HG03095 (cell line): ENCODE data around the gene TUBA4A.

Experiments
- ATAC-seq: cut with Tn5 transposase; IDR thresholded peaks from one replicate; pipeline ENCODE4 v1.9.1; 2021; ENCODE audit warnings: moderate library complexity; ENCODE audit not compliant: unreplicated experiment

TUBA4A gene

DNA sequence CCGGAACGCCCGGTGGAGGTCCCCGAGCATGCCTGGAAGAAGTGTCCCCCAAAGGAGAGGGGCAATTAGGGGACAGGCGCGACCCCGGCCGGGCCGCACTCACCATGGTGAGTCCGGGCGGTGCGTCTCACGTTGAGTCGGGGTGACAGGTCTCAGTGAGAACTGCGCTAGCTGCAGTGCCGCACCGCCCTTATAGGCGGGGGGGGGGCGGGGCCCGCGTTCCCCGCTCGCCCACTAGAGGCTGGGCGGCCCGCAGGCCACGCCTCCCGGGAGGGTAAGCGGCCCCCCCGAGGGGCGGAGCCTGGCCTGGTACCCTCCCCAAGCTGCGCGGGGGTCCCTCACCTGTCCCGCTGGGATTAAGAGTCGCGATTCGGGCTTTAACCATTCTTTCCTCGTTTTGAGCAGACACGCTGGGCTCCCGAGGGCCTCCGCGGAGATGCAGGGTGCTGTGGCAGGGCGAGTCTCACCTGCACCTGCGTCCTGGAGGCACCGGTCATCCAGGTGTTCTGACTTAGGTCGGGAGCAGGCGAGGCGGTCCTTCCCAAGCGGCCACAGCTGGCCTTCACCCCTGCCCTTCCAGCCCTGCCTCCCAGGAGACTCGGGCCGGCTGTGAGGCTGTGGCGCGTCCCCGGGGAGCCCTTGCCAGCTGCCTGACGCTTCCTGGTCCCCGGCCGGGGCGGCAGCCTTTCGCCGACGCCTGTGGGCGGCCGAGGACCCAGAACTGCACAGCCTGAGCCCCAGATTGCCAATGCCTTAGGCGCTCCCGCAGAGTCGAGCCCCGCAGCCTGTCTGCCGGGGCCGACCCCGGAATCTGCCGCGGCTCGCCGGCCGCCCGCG, at the start of gene TUBA4A:
TSS of gene TUBA4A (minus strand) at position 166 of the 837 bp plus-strand sequence. CDS start at position 106, 60 bp downstream.
- peak; percentile 59 for ATAC-seq

DNA sequence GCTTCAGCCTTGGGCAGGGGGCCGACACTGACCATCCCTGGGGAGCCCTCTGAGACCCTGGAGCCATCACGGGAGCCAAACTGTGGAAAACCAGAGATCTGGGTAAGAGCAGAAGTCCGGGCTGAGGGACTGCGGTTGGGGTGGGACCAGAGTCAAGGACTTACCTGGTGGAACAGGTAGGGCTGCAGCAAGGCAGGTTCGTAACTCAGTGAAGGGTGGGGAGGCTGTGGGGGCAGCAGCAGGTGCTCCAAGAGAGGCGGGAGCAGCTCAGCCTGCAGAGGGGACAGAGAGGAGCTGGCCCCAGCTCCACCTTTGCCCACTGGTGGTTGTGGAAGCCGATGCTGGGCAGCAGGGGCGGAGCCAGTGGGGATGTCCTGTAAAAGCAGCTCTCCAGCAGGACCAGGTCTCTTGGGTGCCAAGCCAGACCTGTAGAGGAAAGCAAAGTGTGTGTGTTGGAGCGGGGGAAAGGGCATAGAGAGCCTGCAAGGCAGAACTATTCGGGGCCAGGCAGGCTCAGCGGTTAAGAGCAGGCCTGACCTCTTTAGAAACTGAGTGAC, 48.8 kb upstream of the TUBA4A start:
- ATAC-seq: no peak

DNA sequence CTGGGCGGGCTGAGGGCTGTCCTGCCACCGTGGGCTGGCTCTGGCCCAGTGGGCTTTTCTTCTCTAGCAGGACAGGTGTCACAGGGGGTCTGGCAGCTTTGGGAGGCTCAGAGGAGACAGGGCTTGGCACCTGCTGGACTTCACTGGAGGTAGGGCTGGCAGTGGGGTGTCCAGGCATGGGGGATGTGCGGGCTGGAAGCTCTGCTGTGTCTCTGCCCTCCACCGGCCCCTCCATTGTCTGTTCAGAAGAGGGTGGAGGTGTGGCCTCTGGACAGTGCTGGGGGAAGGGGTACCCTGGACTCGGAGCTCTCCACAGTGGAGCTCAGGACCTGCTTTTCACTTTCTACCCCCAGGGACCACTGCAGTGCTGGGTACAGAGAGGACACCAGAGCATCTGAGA, 46.3 kb upstream of the TUBA4A start:
- ATAC-seq: no peak

DNA sequence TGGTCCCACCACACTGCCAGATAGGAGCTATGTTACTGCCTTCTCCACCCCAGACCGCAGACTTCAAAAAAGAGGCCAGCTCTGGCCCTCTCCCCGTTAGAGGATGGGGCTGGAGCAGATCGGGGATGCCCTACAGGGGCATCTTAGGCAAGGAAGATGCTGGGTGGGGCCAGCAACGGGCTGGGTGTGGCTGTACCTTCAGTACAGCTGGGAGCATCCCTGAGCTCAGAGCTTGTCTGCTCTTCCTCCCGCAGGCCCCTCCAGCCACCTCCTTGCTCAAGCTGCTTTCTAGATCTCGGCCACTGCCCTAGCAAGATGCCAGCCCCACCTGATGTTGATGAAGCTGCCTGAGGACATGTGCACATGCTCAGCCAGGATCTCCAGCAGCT, 45.6 kb upstream of the TUBA4A start:
- ATAC-seq: no peak

DNA sequence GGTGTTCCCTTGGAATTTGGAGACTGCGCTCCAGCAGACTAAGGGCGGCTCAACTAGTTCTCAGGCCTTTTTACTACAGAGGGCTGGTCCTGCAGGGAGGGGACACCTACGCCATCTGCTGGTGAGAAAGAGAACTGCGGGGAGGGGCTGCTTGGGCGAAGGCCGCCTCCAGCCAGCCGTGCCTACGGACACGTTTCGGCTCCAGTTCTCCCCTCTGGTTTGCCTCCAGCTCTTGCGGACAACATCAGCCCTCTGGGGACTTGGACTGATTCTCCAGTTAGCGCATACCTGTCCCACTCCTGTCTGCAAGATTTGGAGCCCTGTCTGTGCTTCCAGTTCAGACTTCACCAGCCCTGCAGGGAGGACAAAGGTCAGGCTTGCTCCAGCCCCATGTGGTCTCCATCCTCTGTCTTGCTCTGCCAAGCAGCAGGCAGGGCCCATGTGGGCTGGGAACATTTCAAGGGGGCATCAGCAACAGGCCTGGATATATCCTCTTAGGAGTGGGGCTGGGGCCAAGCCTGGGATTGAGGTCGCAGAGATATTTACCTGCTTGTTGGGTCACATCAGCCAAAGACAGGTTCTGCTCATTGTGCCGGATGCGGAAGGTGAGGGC, 45.1 kb upstream of the TUBA4A start:
- ATAC-seq: no peak

DNA sequence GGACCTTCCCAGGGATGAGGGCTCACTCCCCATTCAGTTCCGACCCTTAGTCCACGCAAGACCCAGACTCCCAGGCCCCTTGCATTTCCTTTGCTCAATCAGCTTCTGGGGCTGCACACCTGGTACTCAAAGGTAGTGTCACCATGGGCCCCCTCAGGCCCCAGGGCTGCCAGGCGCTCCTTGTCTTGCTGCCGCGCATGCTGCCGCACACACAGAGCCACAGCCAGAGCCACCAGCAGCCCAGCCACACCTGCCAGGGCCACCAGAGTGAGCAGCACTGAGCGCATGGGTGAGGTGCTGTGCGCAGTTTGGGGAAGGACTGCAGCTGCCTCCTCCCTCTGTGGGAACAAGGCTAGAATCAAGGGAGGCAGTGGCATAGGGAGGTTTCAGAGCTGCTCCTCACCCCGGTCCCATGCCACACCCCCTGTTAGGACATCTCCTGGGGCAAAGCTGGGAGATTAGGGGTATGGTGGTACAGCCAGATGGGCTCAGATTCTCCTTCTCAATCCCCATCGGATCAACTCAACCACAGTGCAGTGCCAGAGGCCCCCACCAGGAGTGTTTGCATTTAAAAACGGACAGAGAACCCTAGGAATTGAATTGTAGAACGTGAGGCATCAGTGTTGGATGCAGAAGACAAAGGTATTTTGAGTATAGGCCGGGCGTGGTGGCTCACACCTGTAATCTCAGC, 44.2 kb upstream of the TUBA4A start:
- no peak for ATAC-seq

DNA sequence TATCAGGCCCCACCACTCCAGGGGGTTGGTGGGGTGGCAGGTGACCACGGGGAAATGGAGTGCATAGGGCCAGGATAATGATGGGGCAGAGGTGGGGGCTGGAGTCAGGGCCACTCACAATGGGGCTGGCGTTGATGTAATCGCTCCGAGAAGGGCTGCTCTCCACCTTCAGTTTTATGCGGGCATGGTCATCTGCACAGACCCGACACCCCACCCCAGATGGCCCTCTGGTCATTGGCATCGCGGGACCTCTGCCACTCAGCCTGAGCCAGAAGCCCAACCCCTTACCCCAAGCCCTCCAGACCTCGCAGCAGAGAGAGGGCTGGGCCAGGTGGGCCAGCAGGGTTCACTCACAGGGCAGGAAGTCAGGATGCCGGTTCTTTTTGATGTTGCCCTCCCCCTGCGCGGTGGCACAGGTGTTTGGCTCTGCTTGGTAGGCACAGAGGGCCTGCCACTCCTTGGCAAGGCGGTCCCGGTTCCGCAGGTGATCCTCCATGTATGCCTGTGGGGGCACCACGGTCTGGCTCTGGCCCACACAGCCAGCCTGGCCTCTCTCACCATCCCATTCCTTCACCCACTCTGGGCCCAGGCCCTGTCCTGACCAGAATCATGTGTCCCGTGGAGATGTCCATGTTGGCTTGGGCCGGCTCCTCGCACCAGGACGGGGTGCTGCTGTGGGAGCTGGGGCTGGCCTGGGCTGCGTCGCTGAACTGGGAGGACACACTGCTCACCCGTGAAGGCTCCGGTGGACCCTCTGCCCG, 43.1 kb upstream of the TUBA4A start:
- no peak for ATAC-seq

DNA sequence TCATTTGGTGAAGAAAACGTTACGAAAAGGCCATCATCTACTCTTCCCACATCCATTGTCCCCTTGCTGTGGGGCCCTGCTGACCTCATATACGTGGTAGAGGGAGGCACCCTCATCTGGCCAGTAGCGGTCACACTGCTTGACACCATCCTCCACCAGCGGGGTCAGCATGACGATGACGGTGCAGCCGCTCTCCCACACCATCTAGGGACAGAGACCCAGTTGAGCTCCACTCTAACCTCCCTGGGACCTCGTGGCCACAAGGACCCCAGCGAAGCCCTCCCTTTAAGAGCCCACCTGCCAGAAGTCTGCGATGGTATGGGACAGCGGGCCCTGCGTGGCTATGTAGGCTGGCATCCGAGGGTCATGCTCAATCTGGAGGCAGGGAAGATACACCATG, 42.4 kb upstream of the TUBA4A start:
- no peak for ATAC-seq

DNA sequence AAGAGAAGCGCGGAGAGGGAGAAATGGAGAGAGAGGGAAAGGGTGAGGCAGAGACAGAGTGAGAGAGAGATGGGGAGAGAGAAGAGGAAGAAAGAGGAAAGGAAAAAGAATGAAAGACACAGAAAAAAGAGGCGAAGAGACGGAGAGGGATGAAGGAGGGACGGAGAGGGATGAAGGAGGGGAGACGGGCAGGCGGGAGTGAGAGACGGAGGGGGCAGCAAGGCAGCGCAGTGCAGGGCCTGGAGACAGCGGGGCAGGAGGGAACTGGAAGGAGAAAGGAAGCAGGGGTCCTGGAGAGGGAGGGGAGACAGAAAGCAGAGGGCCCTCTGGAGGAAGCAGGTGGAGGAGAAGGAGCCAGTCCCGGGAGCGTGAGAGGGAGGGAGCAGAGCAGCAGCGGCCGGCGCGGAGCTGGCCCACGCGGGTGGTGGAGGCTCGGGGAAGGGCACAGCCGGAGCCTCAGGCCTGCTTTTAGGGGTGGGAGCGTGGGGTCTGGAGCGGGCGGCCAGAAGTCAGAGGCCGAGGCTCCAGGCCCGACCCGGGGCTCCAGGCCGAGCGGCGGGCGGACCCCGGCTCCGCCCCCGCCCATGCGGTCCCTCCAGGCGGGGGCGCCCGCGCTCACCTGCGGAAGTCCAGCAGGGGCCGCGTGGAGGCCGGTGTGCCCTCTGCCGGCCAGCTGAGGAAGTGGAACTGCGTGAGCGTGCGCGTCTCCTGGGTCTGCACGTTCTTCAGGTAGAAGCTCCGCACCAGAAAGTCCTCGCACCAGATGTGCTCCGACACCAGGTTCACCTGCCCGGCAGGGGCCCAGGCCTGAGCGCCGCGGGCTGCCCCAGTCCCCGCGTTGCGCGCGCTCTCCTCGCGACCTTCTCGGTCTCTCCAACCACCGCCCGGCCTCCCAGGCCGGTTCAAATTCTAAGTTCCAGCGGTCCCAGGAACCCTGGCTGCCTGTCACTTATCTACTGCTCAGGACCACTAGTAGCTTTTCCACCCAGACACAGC, 40.9 kb upstream of the TUBA4A start:
- peak; percentile 84 for ATAC-seq

DNA sequence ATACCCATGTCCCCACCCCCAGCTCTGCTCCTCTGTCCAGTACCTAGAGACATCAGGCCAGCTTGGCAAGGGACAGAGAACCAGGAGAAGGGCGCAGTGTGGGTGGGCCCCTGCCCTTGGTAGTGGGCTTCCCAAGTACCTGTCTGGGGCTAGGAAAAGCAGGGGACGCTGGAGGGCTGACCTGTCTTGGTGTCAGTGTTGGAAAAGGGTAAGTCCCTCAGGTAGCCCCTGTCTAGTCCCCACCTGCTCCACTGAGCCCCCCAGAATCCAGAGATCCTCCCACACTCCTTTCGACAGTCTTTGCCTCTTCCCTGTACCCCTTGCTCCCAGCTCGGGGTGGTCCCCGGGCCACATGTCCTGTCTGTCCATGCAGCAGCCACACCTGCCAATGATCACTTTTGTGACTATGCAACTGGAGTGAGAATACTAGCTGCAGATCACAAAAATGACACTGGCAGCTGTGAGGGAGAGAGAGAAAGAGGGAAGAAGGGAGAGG, 40.1 kb upstream of the TUBA4A start:
- no peak for ATAC-seq

DNA sequence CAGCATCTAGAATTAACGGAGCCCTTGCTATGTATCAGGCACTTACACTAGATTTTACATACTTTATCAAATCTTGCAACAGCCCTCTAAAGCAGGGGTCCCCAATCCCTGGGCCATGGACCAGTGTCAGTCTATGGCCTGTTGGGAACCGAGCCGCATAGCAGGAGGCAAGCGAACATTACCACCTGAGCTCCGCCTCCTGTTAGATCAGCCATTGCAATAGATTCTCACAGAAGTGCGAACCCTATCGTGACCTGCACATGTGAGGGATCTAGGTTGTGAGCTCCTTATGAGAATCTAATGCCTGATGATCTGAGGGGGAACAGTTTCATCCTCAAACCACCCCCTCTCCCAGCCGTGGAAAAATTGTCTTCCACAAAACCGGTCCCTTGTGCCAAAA, 38.9 kb upstream of the TUBA4A start:
- ATAC-seq: no peak

DNA sequence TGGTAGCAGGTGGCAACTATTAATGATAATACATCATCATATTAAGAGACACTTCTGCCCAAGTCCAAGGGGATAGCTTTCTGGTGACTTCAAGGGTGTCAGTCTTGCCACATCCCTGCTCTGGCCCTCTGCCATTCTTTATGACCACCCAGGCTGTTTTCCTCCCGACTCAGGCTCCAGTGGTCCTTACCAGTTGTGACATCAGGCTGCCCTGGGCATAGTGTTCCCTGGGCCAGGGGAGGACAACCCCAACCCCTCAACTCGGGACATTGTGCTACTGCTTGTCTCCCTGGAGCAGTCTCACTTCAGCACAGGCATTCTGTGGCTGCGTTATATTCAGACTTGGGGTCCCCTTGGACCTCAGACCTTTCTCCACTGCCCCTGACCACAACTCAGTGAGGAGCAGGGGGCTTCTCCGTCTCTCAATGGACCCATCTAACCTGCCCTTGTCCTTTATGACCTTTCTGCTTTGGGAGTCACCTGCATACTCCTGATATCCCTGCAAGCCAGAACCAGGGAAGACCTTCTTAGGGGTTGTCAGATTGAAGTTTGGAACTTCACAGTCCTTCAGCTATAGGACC, 38.3 kb upstream of the TUBA4A start:
- ATAC-seq: no peak

DNA sequence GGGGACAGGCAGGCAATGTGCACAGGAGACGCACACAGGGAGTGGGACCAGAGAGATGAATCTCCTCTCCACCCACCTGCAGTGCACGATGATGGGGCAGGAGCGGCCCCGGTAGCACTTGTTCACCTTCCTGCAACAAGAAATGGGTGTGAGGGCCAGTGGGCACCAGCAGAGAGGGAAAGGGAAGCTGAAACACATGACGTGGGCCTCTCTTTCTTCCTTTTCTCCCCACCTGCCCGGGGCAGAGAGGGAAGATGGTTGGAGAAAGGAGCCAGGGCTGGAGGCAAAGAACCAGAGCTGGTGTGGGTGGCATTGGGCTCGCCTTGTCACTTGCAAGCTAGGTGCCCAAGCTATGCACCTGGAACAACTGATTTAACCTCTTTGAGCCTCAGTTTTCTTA, 37.7 kb upstream of the TUBA4A start:
- ATAC-seq: no peak

DNA sequence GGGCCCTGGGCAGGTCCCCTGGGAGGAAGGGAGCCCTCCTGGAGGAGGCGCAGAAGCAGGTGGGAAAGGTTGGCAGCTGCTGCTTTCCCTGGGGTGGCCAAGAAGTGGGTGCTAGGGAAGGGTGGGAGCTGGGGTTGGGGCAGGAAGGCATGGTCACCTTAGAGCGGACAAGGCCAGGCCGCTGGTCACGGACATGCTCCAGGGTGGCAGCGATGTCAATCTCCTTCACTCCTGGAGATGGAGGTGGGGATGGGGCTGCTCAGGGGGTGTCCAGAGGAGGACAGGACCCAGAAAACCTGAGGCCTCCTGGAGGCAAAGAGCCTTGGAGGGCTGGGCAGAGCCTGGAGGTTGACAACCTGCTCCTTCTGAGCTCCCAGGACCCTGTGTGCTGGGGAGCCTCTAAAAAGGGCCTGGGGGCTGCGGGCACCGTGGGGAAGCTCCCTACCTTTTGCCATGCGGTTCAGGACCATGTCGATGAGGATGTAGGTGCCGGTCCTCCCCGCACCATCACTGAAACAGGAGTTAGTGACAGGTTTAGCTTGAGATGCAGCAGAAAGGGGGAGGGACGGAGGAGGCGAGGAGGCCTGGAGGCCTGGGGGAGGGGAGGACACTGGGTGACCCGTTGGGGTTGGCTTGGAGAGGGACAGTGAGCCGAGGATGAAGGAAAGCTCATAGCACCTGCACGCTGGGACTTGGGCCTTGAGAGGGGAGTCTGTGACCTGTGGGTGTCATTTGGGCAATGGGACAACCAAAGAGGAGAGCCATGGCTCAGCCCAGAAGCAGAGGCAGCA, 36.9 kb upstream of the TUBA4A start:
- no peak for ATAC-seq

DNA sequence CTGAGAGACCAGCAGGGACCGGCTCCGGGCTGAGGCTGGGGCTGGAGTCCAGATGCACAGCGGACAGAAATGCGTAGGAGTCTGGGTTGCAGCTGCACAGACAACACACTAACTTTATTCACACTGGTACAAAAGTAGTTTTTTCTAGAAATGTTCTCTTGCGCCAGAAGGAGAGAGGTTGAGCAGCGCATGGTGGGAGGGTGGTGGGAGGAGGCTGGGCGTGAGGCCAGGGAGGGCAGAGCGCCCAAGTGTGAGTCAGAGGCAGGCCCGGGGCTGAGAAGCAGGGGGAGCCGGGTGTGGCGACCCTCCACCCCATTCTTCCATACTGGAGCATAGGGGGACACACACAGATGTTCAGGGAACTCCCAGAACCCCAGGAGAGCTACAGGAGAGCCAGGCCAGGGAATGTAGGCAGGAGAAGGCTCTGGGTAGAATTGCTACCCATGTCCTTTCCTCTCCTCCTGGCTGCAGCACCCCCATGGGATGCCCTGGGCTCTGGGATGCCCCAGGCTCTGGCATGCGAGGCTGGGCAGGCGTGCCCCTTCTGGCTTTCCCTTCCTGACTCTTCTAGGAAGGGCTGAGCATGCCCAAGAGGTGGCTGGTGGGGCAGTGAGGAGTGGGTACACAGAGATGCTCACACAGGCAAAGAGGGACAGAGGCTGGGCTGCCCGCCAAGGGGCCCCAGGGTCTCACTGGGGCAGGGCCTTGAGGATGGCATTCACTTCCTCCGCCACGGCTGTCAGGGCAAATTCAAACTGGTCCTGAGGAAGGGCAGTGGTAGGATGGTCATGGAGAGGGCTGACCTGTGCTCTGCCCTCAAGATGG, 36.0 kb upstream of the TUBA4A start:
- no peak for ATAC-seq

DNA sequence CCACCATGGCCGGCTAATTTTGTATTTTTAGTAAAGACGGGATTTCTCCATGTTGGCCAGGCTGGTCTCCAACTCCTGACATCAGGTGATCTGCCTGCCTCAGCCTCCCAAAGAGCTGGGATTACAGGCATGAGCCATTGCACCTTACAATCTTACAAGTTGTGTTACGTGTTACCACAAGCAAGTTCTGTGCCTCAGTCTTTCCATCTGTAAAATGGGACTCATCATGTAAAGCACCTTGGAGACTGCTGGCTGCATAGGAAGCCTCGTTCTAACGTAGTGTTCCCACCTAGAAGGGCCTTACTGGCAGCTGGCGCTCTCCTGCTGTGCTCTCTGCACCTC, 35.4 kb upstream of the TUBA4A start:
- ATAC-seq: no peak

DNA sequence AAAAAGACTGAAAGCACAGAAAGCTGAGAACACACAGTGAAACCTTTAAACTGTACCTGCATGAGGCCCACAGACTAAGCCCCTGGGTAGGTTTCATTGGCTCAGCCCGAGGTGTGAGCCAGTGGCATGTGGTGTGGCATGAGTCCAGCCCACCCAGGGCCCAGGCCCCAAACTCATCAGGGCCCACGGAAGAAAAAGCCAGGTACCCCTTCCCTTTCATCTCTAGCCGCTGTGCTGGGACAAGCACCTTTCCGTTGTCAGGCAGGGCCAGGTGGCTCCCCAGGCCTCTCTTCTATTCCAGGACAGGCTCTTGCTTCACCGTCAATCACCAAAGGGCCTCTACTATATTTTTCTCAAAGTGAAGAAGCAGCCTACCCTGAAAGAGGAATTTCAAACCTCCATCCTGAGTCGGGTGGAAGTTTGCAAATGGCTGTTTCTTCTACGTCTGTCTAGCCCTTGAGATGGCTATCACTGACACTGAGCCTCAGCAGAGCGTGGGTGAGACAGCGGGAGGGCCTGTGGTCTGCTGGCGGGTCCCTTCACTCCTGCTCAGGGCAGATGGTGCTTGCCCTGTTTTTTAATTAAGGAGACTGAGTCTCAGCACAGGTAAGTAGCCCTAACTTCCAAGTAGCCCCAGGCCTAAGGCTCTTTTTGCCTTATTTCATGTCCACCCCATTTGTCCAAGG, 34.0 kb upstream of the TUBA4A start:
- no peak for ATAC-seq
